Mesenchymal stem cell (in vitro differentiated cells and primary cell): ENCODE data around the gene RCN1.

Experiments used
- DNase-seq: peaks from one replicate; pipeline ENCODE4 v3.0.0-alpha.2; 2013
- H2AFZ ChIP-seq: one replicate; pipeline ENCODE4 v1.6.1; 2013; ENCODE audit warnings: low read depth, mild to moderate bottlenecking, control low read depth, inconsistent platforms, low read length, moderate library complexity
- H2AK5ac ChIP-seq: 2 replicates; pipeline ENCODE4 v1.6.1; 2013; ENCODE audit warnings: low read length, moderate library complexity, mild to moderate bottlenecking, inconsistent platforms; ENCODE audit not compliant: severe bottlenecking
- H2BK120ac ChIP-seq: one replicate; pipeline ENCODE4 v1.6.1; 2013; ENCODE audit warnings: low read depth, mild to moderate bottlenecking, inconsistent platforms, low read length, moderate library complexity
- H2BK12ac ChIP-seq, 2 experiments: one replicate each; pipeline ENCODE4 v1.6.1; 2013; ENCODE audit warnings: inconsistent platforms in 2 of 2, low read length in 2 of 2, mild to moderate bottlenecking in 2 of 2, moderate library complexity in 2 of 2, control low read depth in 1 of 2
- H2BK15ac ChIP-seq: one replicate; pipeline ENCODE4 v1.6.1; 2013; ENCODE audit warnings: mild to moderate bottlenecking, low read depth, inconsistent platforms; ENCODE audit not compliant: poor library complexity, severe bottlenecking
- H2BK5ac ChIP-seq: 2 replicates; pipeline ENCODE4 v1.6.1; 2013; ENCODE audit warnings: low read depth, mild to moderate bottlenecking, low read length, control low read depth, inconsistent platforms; ENCODE audit not compliant: poor library complexity, severe bottlenecking
- H3K14ac ChIP-seq, 2 experiments: one replicate each; pipeline ENCODE4 v1.6.1; 2013; ENCODE audit warnings: inconsistent platforms in 2 of 2, low read length in 2 of 2, control low read depth in 1 of 2, mild to moderate bottlenecking in 1 of 2, moderate library complexity in 1 of 2
- H3K18ac ChIP-seq, 2 experiments: one replicate each; pipeline ENCODE4 v1.6.1; 2013; ENCODE audit warnings: inconsistent platforms in 2 of 2, low read length in 2 of 2, control low read depth in 1 of 2, low read depth in 1 of 2, mild to moderate bottlenecking in 1 of 2
- H3K23ac ChIP-seq, 2 experiments: one replicate each; pipeline ENCODE4 v1.6.1; 2013; ENCODE audit warnings: inconsistent platforms in 2 of 2, low read length in 2 of 2, mild to moderate bottlenecking in 2 of 2, moderate library complexity in 2 of 2, control low read depth in 1 of 2
- H3K27ac ChIP-seq: 2 replicates; pipeline ENCODE4 v1.5.1; 2013; ENCODE audit warnings: mild to moderate bottlenecking, moderate library complexity, low read length, control low read depth, inconsistent platforms; ENCODE audit not compliant: poor library complexity, severe bottlenecking
- H3K27me3 ChIP-seq, 2 experiments: 2 replicates each; pipeline versions ENCODE4 v1.6.1 to v1.7.0; 2013; ENCODE audit warnings: low read length in 2 of 2, mild to moderate bottlenecking in 2 of 2, moderate library complexity in 2 of 2, control low read depth in 1 of 2, inconsistent platforms in 1 of 2; ENCODE audit not compliant: control insufficient read depth in 1 of 2, insufficient read depth in 1 of 2
- H3K36me3 ChIP-seq, 2 experiments: 2 replicates each; pipeline versions ENCODE4 v1.6.1 to v1.7.0; 2013; ENCODE audit warnings: low read length in 2 of 2, control low read depth in 1 of 2, inconsistent platforms in 1 of 2, low read depth in 1 of 2, mild to moderate bottlenecking in 1 of 2; ENCODE audit not compliant: insufficient read depth in 2 of 2, control insufficient read depth in 1 of 2
- H3K4ac ChIP-seq, 2 experiments: one replicate each; pipeline ENCODE4 v1.6.1; 2013; ENCODE audit warnings: inconsistent platforms in 2 of 2, low read length in 2 of 2, mild to moderate bottlenecking in 2 of 2, moderate library complexity in 2 of 2, control low read depth in 1 of 2, low read depth in 1 of 2
- H3K4me1 ChIP-seq: 2 replicates; pipeline ENCODE4 v1.6.1; 2013; ENCODE audit warnings: low read depth, low read length, control low read depth; ENCODE audit not compliant: control insufficient read depth, insufficient read depth
- H3K4me2 ChIP-seq: 2 replicates; pipeline ENCODE4 v1.6.1; 2013; ENCODE audit warnings: low read length, mild to moderate bottlenecking, inconsistent platforms; ENCODE audit not compliant: poor library complexity, severe bottlenecking
- H3K4me3 ChIP-seq, 2 experiments: 2 replicates each; pipeline versions ENCODE4 v1.5.1 to v1.7.0; 2013; ENCODE audit warnings: low read length in 2 of 2, mild to moderate bottlenecking in 2 of 2, control low read depth in 1 of 2, low read depth in 1 of 2; ENCODE audit not compliant: insufficient read depth in 1 of 2
- H3K79me1 ChIP-seq: replicated peaks from 2 replicates; pipeline ENCODE4 v1.6.1; 2013; ENCODE audit warnings: mild to moderate bottlenecking, control low read depth, low read length, inconsistent platforms; ENCODE audit not compliant: poor library complexity, severe bottlenecking
- H3K9ac ChIP-seq: 2 replicates; pipeline ENCODE4 v1.7.0; 2013; ENCODE audit warnings: mild to moderate bottlenecking, low read length, moderate library complexity
- H3K9me3 ChIP-seq: 2 replicates; pipeline ENCODE4 v1.7.0; 2013; ENCODE audit warnings: mild to moderate bottlenecking, low read length; ENCODE audit not compliant: control insufficient read depth
- H4K8ac ChIP-seq: one replicate; pipeline ENCODE4 v1.6.1; 2013; ENCODE audit warnings: inconsistent platforms, mild to moderate bottlenecking, low read length, moderate library complexity
- H4K91ac ChIP-seq: one replicate; pipeline ENCODE4 v1.6.1; 2013; ENCODE audit warnings: mild to moderate bottlenecking, low read length, inconsistent platforms
- WGBS: methylation state at CpG from one replicate; pipeline ENCODE4 v1.1.7; 2013; ENCODE audit warnings: mixed read lengths; 5-methylcytosine and 5-hydroxymethylcytosine counted together

Gene RCN1

GRCh38 chr11:32108576-32108975 is 17.7 kb downstream of the RCN1 start:
- Histone ChIP-seq H3K4me1 (peaks cover 5% of the 10 kb centered on the region), H2AK5ac (no peak overlapping the region), H3K14ac (no peak overlapping the region), H4K91ac (no peak overlapping the region), H3K23ac (no peak overlapping the region), H2BK12ac (no peak overlapping the region), H3K18ac (no peak overlapping the region), H4K8ac (no peak overlapping the region), H2BK15ac (no peak overlapping the region), H3K9ac (no peak overlapping the region), H3K27me3 (peaks cover 0 to 1% of the 10 kb centered on the region in 2 experiments), H2BK5ac (no peak overlapping the region), H3K4ac (no peak overlapping the region), H3K36me3 (peaks cover 4 to 28% of the 10 kb centered on the region in 2 experiments), H3K27ac (no peak overlapping the region), H2AFZ (no peak overlapping the region), H2BK120ac (no peak overlapping the region), H3K4me3 (no peak overlapping the region), H3K9me3 (no peaks in the 10 kb centered on the region), H3K4me2 (no peak overlapping the region), H3K79me1 (peaks cover 2% of the 10 kb centered on the region)
- no peak for DNase-seq

- DNase-seq = peak; percentile 61
- H2BK5ac ChIP-seq = no peak overlapping the region
- WGBS = 73% methylated on average over 4 of the region's 4 CpGs
- H3K23ac ChIP-seq = no peak overlapping the region
- no peak overlapping the region for H3K4me3 ChIP-seq
- peaks cover 4 to 22% of the 10 kb centered on the region in 2 experiments for H3K36me3 ChIP-seq
- no peaks in the 10 kb centered on the region for H3K79me1 ChIP-seq
- no peak overlapping the region for H2BK12ac ChIP-seq
- peak overlapping the region in 1 of 2 experiments; percentile 5 for H3K18ac ChIP-seq
- H3K4me2 ChIP-seq = no peak overlapping the region
- H4K8ac ChIP-seq = no peak overlapping the region
- H3K27me3 ChIP-seq = peaks cover 0 to 6% of the 10 kb centered on the region in 2 experiments
- no peak overlapping the region for H2BK15ac ChIP-seq
- no peak overlapping the region for H4K91ac ChIP-seq
- no peaks in the 10 kb centered on the region for H3K9me3 ChIP-seq
- H2AFZ ChIP-seq = no peak overlapping the region
- no peak overlapping the region for H3K4ac ChIP-seq
- H3K27ac ChIP-seq = no peak overlapping the region
- no peak overlapping the region for H2BK120ac ChIP-seq
- no peak overlapping the region for H3K9ac ChIP-seq
- H2AK5ac ChIP-seq = no peak overlapping the region
- no peak overlapping the region for H3K14ac ChIP-seq
- peaks cover 5% of the 10 kb centered on the region for H3K4me1 ChIP-seq
Observed at GRCh38 chr11:32109138-32109537, 18.3 kb downstream of the RCN1 start.

- no peak overlapping the region for H3K4me3 ChIP-seq
- no peak overlapping the region for H4K8ac ChIP-seq
- H2BK12ac ChIP-seq = no peak overlapping the region
- H3K18ac ChIP-seq = no peak overlapping the region
- no peak overlapping the region for H2AFZ ChIP-seq
- H3K4me1 ChIP-seq = peaks cover 5% of the 10 kb centered on the region
- peaks cover 0 to 10% of the 10 kb centered on the region in 2 experiments for H3K27me3 ChIP-seq
- H3K9me3 ChIP-seq = no peaks in the 10 kb centered on the region
- H2AK5ac ChIP-seq = no peak overlapping the region
- H3K4ac ChIP-seq = no peak overlapping the region
- H2BK5ac ChIP-seq = no peak overlapping the region
- no peak overlapping the region for H3K14ac ChIP-seq
- no peak overlapping the region for H3K9ac ChIP-seq
- H3K23ac ChIP-seq = no peak overlapping the region
- H2BK120ac ChIP-seq = no peak overlapping the region
- H3K27ac ChIP-seq = no peak overlapping the region
- no peak overlapping the region for H2BK15ac ChIP-seq
- 92% methylated on average over 5 of the region's 6 CpGs for WGBS
- H3K36me3 ChIP-seq = peaks cover 4 to 17% of the 10 kb centered on the region in 2 experiments
- no peak overlapping the region for H3K4me2 ChIP-seq
- H4K91ac ChIP-seq = no peak overlapping the region
- no peak for DNase-seq
- H3K79me1 ChIP-seq = no peaks in the 10 kb centered on the region
Observed at GRCh38 chr11:32109592-32109991, 18.7 kb downstream of the RCN1 start.

GRCh38 chr11:32110795-32111194 is 19.9 kb downstream of the RCN1 start:
- Histone ChIP-seq H2AFZ (no peak overlapping the region), H3K4me1 (peaks cover 5% of the 10 kb centered on the region), H3K36me3 (peaks cover 1 to 7% of the 10 kb centered on the region in 2 experiments), H2BK15ac (no peak overlapping the region), H3K18ac (no peak overlapping the region), H2BK12ac (no peak overlapping the region), H3K27me3 (peaks cover 0 to 11% of the 10 kb centered on the region in 2 experiments), H3K27ac (no peak overlapping the region), H3K79me1 (no peaks in the 10 kb centered on the region), H3K9me3 (no peaks in the 10 kb centered on the region), H3K14ac (no peak overlapping the region), H4K8ac (no peak overlapping the region), H3K23ac (no peak overlapping the region), H3K9ac (no peak overlapping the region), H2BK5ac (no peak overlapping the region), H2AK5ac (no peak overlapping the region), H3K4me2 (no peak overlapping the region), H2BK120ac (no peak overlapping the region), H3K4ac (no peak overlapping the region), H3K4me3 (no peak overlapping the region), H4K91ac (no peak overlapping the region)
- no peak for DNase-seq
- whole genome bisulfite sequencing = 78% methylated on average over 3 of the region's 3 CpGs
